ENCODE results near the gene TULP1.

The TULP1 gene

GRCh38 chr6:35496841-35497570, 15.7 kb downstream of the TULP1 start, which contains the start of gene TEAD3:
TEAD3 (minus strand) TSS chr6:35497079.
- peak within 1 kb of the TSS; percentile 83 for H3K27ac Mint-ChIP-seq
- DNase-seq, result peak; percentile 85
- H3K27me3 Mint-ChIP-seq, result peaks cover 11% of the 10 kb centered on the region
- peak within 1 kb of the TSS; percentile 79 for H3K4me3 Mint-ChIP-seq
- H3K9me3 Mint-ChIP-seq, result no peaks in the 10 kb centered on the region
- no peaks in the 10 kb centered on the region for H3K36me3 Mint-ChIP-seq (ENCODE audit: low read depth)
- peaks cover 29% of the 10 kb centered on the region for H3K4me1 Mint-ChIP-seq (ENCODE audit: low read depth)

GRCh38 chr6:35496036-35496840, 16.5 kb downstream of the TULP1 start:
- no peaks in the 10 kb centered on the region for H3K9me3 Mint-ChIP-seq
- H3K27me3 Mint-ChIP-seq, result peaks cover 7% of the 10 kb centered on the region
- no peaks in the 10 kb centered on the region for H3K36me3 Mint-ChIP-seq (ENCODE audit: low read depth)
- peaks cover 29% of the 10 kb centered on the region for H3K4me1 Mint-ChIP-seq (ENCODE audit: low read depth)
- DNase-seq, result no peak
- H3K4me3 Mint-ChIP-seq, result peak overlapping the region; percentile 67
- H3K27ac Mint-ChIP-seq, result peak overlapping the region; percentile 23

- peak overlapping the region; percentile 53 for H3K27ac Mint-ChIP-seq
- H3K27me3 Mint-ChIP-seq, result peaks cover 7% of the 10 kb centered on the region
- H3K4me1 Mint-ChIP-seq (ENCODE audit: low read depth), result peaks cover 29% of the 10 kb centered on the region
Measured at GRCh38 chr6:35495258-35496035, 17.2 kb downstream of the TULP1 start.

GRCh38 chr6:35494161-35494563, 18.5 kb downstream of the TULP1 start:
- no peaks in the 10 kb centered on the region for H3K9me3 Mint-ChIP-seq
- no peaks in the 10 kb centered on the region for H3K36me3 Mint-ChIP-seq (ENCODE audit: low read depth)
- peaks cover 7% of the 10 kb centered on the region for H3K27me3 Mint-ChIP-seq
- peaks cover 29% of the 10 kb centered on the region for H3K4me1 Mint-ChIP-seq (ENCODE audit: low read depth)
- DNase-seq, result no peak
- H3K27ac Mint-ChIP-seq, result no peak overlapping the region
- H3K4me3 Mint-ChIP-seq, result no peak overlapping the region

More at GRCh38 chr6:35495258-35496035, 17.2 kb downstream of the TULP1 start:
- Mint-ChIP-seq H3K36me3 (ENCODE audit: low read depth) (no peaks in the 10 kb centered on the region), H3K4me3 (peak overlapping the region; percentile 67), H3K9me3 (no peaks in the 10 kb centered on the region)
- DNase-seq, result no peak

- Mint-ChIP-seq H3K4me1 (ENCODE audit: low read depth) (peaks cover 25% of the 10 kb centered on the region), H3K9me3 (no peaks in the 10 kb centered on the region), H3K27ac (no peak overlapping the region), H3K36me3 (ENCODE audit: low read depth) (no peaks in the 10 kb centered on the region), H3K4me3 (no peak overlapping the region), H3K27me3 (peaks cover 2% of the 10 kb centered on the region)
- no peak for DNase-seq
Measured at GRCh38 chr6:35493307-35493983, 19.3 kb downstream of the TULP1 start.

GRCh38 chr6:35492974-35493284, 19.8 kb downstream of the TULP1 start:
- Mint-ChIP-seq H3K27me3 (no peaks in the 10 kb centered on the region), H3K27ac (no peak overlapping the region), H3K4me1 (ENCODE audit: low read depth) (peaks cover 25% of the 10 kb centered on the region), H3K36me3 (ENCODE audit: low read depth) (no peaks in the 10 kb centered on the region), H3K9me3 (no peaks in the 10 kb centered on the region), H3K4me3 (no peak overlapping the region)
- DNase-seq, result no peak

GRCh38 chr6:35492258-35492973, 20.3 kb downstream of the TULP1 start:
- Mint-ChIP-seq H3K4me1 (ENCODE audit: low read depth) (peaks cover 25% of the 10 kb centered on the region), H3K4me3 (no peak overlapping the region), H3K27ac (no peak overlapping the region), H3K27me3 (no peaks in the 10 kb centered on the region), H3K36me3 (ENCODE audit: low read depth) (no peaks in the 10 kb centered on the region), H3K9me3 (no peaks in the 10 kb centered on the region)
- DNase-seq, result no peak

- no peaks in the 10 kb centered on the region for H3K27me3 Mint-ChIP-seq
- peaks cover 25% of the 10 kb centered on the region for H3K4me1 Mint-ChIP-seq (ENCODE audit: low read depth)
- H3K27ac Mint-ChIP-seq, result no peak overlapping the region
Measured at GRCh38 chr6:35491558-35492257, 21.0 kb downstream of the TULP1 start.

GRCh38 chr6:35490821-35491557, 21.7 kb downstream of the TULP1 start:
- DNase-seq, result no peak
- H3K9me3 Mint-ChIP-seq, result no peaks in the 10 kb centered on the region
- H3K27ac Mint-ChIP-seq, result no peak overlapping the region
- no peaks in the 10 kb centered on the region for H3K27me3 Mint-ChIP-seq
- H3K4me1 Mint-ChIP-seq (ENCODE audit: low read depth), result peaks cover 25% of the 10 kb centered on the region
- no peak overlapping the region for H3K4me3 Mint-ChIP-seq
- H3K36me3 Mint-ChIP-seq (ENCODE audit: low read depth), result no peaks in the 10 kb centered on the region

More at GRCh38 chr6:35491558-35492257, 21.0 kb downstream of the TULP1 start:
- Mint-ChIP-seq H3K4me3 (no peak overlapping the region), H3K36me3 (ENCODE audit: low read depth) (no peaks in the 10 kb centered on the region), H3K9me3 (no peaks in the 10 kb centered on the region)
- DNase-seq, result no peak

- Mint-ChIP-seq H3K9me3 (no peaks in the 10 kb centered on the region), H3K27ac (no peak overlapping the region), H3K36me3 (ENCODE audit: low read depth) (no peaks in the 10 kb centered on the region), H3K4me1 (ENCODE audit: low read depth) (peaks cover 23% of the 10 kb centered on the region), H3K27me3 (no peaks in the 10 kb centered on the region), H3K4me3 (no peak overlapping the region)
- DNase-seq, result no peak
Measured at GRCh38 chr6:35489995-35490791, 22.5 kb downstream of the TULP1 start.

- Mint-ChIP-seq H3K36me3 (ENCODE audit: low read depth) (no peaks in the 10 kb centered on the region), H3K27ac (no peak overlapping the region), H3K4me3 (no peak overlapping the region), H3K27me3 (no peaks in the 10 kb centered on the region), H3K4me1 (ENCODE audit: low read depth) (peaks cover 19% of the 10 kb centered on the region), H3K9me3 (no peaks in the 10 kb centered on the region)
- DNase-seq, result no peak
Measured at GRCh38 chr6:35489066-35489465, 23.6 kb downstream of the TULP1 start.

- DNase-seq, result no peak
- H3K9me3 Mint-ChIP-seq, result no peaks in the 10 kb centered on the region
- H3K27ac Mint-ChIP-seq, result no peak overlapping the region
- H3K4me3 Mint-ChIP-seq, result no peak overlapping the region
- no peaks in the 10 kb centered on the region for H3K36me3 Mint-ChIP-seq (ENCODE audit: low read depth)
- peaks cover 14% of the 10 kb centered on the region for H3K4me1 Mint-ChIP-seq (ENCODE audit: low read depth)
- no peaks in the 10 kb centered on the region for H3K27me3 Mint-ChIP-seq
Measured at GRCh38 chr6:35488517-35488862, 24.2 kb downstream of the TULP1 start.
